Measurements from ENCODE around the gene PSD4. TPM values are rescaled to one million over a fixed set of nuclear protein-coding genes. Genes with fewer than 3 reads are reported as not detected.

Gene PSD4
- total RNA-seq, 2 donors from 2014 or later: 2.4 to 4.5 TPM

GRCh38 chr2:113202305-113203216 lies 28.8 kb downstream of the PSD4 start:
- peaks cover 0 to 9% of the 10 kb centered on the region in 2 donors for H3K4me1 ChIP-seq
- DNase-seq (ENCODE audit: low spot score): no peak
- no peaks in the 10 kb centered on the region for H3K27me3 ChIP-seq
- no peak for TF ChIP-seq CTCF (IDR thresholded peaks at IDR 0.05)
- no peak overlapping the region for H3K4me3 ChIP-seq
- no peaks in the 10 kb centered on the region for H3K9me3 ChIP-seq
- H3K27ac ChIP-seq: no peak overlapping the region
- H3K36me3 ChIP-seq: no peaks in the 10 kb centered on the region

GRCh38 chr2:113203217-113203530 lies 29.4 kb downstream of the PSD4 start:
- Histone ChIP-seq H3K4me1 (peaks cover 0 to 9% of the 10 kb centered on the region in 2 donors), H3K27me3 (no peaks in the 10 kb centered on the region), H3K9me3 (no peaks in the 10 kb centered on the region), H3K4me3 (no peak overlapping the region), H3K36me3 (no peaks in the 10 kb centered on the region), H3K27ac (no peak overlapping the region)
- DNase-seq (ENCODE audit: low spot score): no peak
- no peak for TF ChIP-seq CTCF (IDR thresholded peaks at IDR 0.05)

DNA sequence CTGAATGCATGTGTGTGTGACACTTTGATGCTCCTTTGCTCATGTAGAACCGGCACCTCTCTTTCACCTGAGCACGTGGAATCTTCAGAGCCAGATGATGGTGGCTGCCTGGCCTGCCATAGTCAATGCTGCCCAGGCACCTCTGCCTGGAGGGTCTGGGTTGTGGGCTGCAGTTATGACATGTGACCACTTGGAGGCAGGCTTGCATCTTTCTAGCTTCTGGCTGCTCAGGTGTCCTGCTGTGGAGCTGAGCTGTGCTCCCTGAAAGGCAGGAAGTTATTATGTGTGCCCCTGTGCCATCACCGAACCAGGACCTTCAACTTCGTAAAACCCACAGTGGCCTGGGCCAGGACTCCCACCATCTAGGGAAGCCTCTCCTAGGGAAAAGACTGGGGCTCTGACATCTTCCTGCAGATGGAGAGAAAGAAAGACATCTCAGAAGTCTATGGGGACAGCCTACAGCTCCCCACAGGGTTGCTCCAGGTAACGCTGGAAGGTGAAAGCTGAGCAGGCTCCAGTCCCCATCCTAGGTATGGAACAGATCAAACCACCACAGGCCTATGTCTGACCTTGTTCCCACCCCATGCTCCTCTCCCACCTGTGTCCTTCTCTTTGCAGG lies 30.2 kb downstream of the PSD4 start:
- Histone ChIP-seq H3K4me1 (peaks cover 0 to 3% of the 10 kb centered on the region in 2 donors), H3K9me3 (no peaks in the 10 kb centered on the region), H3K27me3 (no peaks in the 10 kb centered on the region), H3K4me3 (no peak overlapping the region), H3K27ac (no peak overlapping the region), H3K36me3 (no peaks in the 10 kb centered on the region)
- DNase-seq (ENCODE audit: low spot score): peak; percentile 83
- TF ChIP-seq CTCF (IDR thresholded peaks at IDR 0.05): peak; percentile 82 to 91

GRCh38 chr2:113206251-113206650 lies 32.5 kb downstream of the PSD4 start:
- H3K27ac ChIP-seq: no peak overlapping the region
- no peak for DNase-seq (ENCODE audit: low spot score)
- no peaks in the 10 kb centered on the region for H3K27me3 ChIP-seq
- TF ChIP-seq CTCF (IDR thresholded peaks at IDR 0.05): no peak
- peaks cover 0 to 8% of the 10 kb centered on the region in 2 donors for H3K4me1 ChIP-seq
- H3K36me3 ChIP-seq: no peaks in the 10 kb centered on the region
- no peak overlapping the region for H3K4me3 ChIP-seq
- no peaks in the 10 kb centered on the region for H3K9me3 ChIP-seq

DNA sequence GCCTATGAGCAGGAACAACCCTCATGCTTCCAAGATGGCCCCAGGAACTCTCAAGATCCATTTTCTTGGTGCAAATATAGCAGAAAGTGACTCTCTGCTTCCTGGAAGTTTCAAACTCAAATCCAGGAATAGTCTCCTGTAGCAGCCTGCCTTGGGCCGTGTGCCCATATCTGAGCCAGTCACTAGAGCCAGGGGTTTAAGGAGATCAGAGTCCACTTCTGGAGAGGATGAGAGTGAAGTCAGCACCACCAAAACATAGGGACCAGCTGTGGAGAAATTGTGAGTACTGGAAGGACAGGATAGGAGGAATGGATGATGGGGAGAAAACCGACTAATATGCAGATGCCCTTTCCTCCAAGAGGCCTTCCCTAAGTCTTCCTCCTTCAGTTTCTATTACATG lies 33.2 kb downstream of the PSD4 start:
- no peak overlapping the region for H3K27ac ChIP-seq
- H3K27me3 ChIP-seq: no peaks in the 10 kb centered on the region
- no peak for DNase-seq (ENCODE audit: low spot score)
- H3K9me3 ChIP-seq: no peaks in the 10 kb centered on the region
- H3K4me3 ChIP-seq: no peak overlapping the region
- no peaks in the 10 kb centered on the region for H3K36me3 ChIP-seq
- peaks cover 0 to 16% of the 10 kb centered on the region in 2 donors for H3K4me1 ChIP-seq
- TF ChIP-seq CTCF (IDR thresholded peaks at IDR 0.05): no peak

All from right atrium auricular region (tissue), 2 donors.